HEK293T (cell line): ENCODE results near the gene CD244.

Experiments used
- BHLHE40 ChIP-seq: fragments of 450-650 bp; IDR thresholded peaks from 2 replicates; pipeline ENCODE4 v1.6.1; 2016; ENCODE audit warnings: mild to moderate bottlenecking, moderate library complexity, borderline replicate concordance
- LEF1 ChIP-seq: fragments of 450-650 bp; IDR thresholded peaks from 2 replicates; pipeline ENCODE4 v1.6.1; 2017; ENCODE audit warnings: mild to moderate bottlenecking, borderline replicate concordance
- NFRKB ChIP-seq: fragments of 450-650 bp; IDR thresholded peaks from 2 replicates; pipeline ENCODE4 v1.6.1; 2016; ENCODE audit warnings: mild to moderate bottlenecking, moderate library complexity
- SP1 ChIP-seq: fragments of 450-650 bp; IDR thresholded peaks from 2 replicates; pipeline ENCODE4 v1.6.1; 2017
- SUZ12 ChIP-seq: fragments of 450-650 bp; IDR thresholded peaks from 2 replicates; pipeline ENCODE4 v1.6.1; 2016; ENCODE audit warnings: mild to moderate bottlenecking
- ZNF384 ChIP-seq: fragments of 450-650 bp; IDR thresholded peaks from 2 replicates; pipeline ENCODE4 v1.6.1; 2016
- TF ChIP-seq, protein P1 (sequence below): fragments of 450-650 bp; IDR thresholded peaks from 2 replicates; pipeline ENCODE4 v1.6.1; 2016

GRCh38 chr1:160863061-160863773 lies 530 bp upstream of the CD244 start:
- TF ChIP-seq SP1 (no peak), BHLHE40 (no peak), ZNF384 (no peak), LEF1 (no peak), NFRKB (no peak), SUZ12 (no peak)
- TF ChIP-seq, protein P1, sequence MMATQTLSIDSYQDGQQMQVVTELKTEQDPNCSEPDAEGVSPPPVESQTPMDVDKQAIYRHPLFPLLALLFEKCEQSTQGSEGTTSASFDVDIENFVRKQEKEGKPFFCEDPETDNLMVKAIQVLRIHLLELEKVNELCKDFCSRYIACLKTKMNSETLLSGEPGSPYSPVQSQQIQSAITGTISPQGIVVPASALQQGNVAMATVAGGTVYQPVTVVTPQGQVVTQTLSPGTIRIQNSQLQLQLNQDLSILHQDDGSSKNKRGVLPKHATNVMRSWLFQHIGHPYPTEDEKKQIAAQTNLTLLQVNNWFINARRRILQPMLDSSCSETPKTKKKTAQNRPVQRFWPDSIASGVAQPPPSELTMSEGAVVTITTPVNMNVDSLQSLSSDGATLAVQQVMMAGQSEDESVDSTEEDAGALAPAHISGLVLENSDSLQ, result no peak
